Heart right ventricle (tissue), 16 donors: ENCODE data around the gene YRDC. TPM values are rescaled to one million over a fixed set of nuclear protein-coding genes. Genes with fewer than 3 reads are reported as not detected.
A peak's percentile ranks its signal among the peaks of the same experiment; 100 is the strongest.

Experiments used
- ATAC-seq, 8 donors: fragments of 200-7000 bp; cut with Tn5 transposase; one replicate each; pipeline ENCODE4 v1.9.1; 2020; ENCODE audit warnings: mild to moderate bottlenecking in 8 of 8, moderate library complexity in 8 of 8, moderate number of reproducible peaks in 1 of 8
- DNase-seq, 2 donors: peaks; one replicate each; pipeline ENCODE4 v3.0.0-alpha.2; 2020
- H3K27ac ChIP-seq, 10 donors: fragments of 200-600 bp; sonication (generic) in 2 of 10; one replicate each; pipeline versions ENCODE4 v1.5.0 to v1.8.0; 2020 to 2022; ENCODE audit warnings: mild to moderate bottlenecking in 3 of 10
- H3K27me3 ChIP-seq, 7 donors: fragments of 200-600 bp; one replicate each; pipeline ENCODE4 v1.8.0; 2021 to 2022; ENCODE audit warnings: mild to moderate bottlenecking in 2 of 7
- H3K36me3 ChIP-seq, 9 donors: fragments of 200-600 bp; sonication (generic) in 1 of 9; one replicate each; pipeline versions ENCODE4 v1.5.0 to v1.8.0; 2020 to 2022; ENCODE audit warnings: mild to moderate bottlenecking in 2 of 9
- H3K4me1 ChIP-seq, 9 donors: fragments of 200-600 bp; sonication (generic) in 1 of 9; one replicate each; pipeline versions ENCODE4 v1.5.0 to v1.8.0; 2020 to 2022; ENCODE audit warnings: mild to moderate bottlenecking in 4 of 9
- H3K4me3 ChIP-seq, 10 donors: fragments of 200-600 bp; sonication (generic) in 2 of 10; one replicate each; pipeline versions ENCODE4 v1.5.0 to v1.8.0; 2020 to 2022; ENCODE audit warnings: mild to moderate bottlenecking in 7 of 10, moderate library complexity in 2 of 10
- H3K9me3 ChIP-seq, 11 donors: fragments of 200-600 bp in 10 of 11; sonication (generic) in 2 of 11; one replicate each; pipeline versions ENCODE4 v1.5.0 to v1.8.0; 2013 to 2022; ENCODE audit warnings: mild to moderate bottlenecking in 2 of 11, control low read depth in 1 of 11, moderate library complexity in 1 of 11
- WGBS, 2 donors: extraction: QIAGEN DNeasy Blood & Tissue Kit; methylation state at CpG; one replicate each; pipeline ENCODE4 v1.1.7; 2013; ENCODE audit warnings: inconsistent platforms in 1 of 2; 5-methylcytosine and 5-hydroxymethylcytosine counted together
- intact Hi-C, 10 donors: fragments of 100-400 bp; cut with DNase I; formaldehyde crosslinking; loops; one replicate each; pipeline versions ENCODE4 v1.11.1 to v1.14.2; 2022
- polyA plus RNA-seq, 2 donors: library from polyadenylated mRNA; stranded (reverse); fragments of 200-250 nt; gene quantifications; one replicate each; pipeline ENCODE4 v1.2.3, GENCODE V29; 2013
- total RNA-seq, 10 donors: library from RNA; stranded (reverse); fragmentation: NEBNext Ultra II Directional in 3 of 10; extraction: Animal tissue kit (Norgen Biotek cat#: 25700) in 3 of 10; gene quantifications; one replicate each; pipeline versions ENCODE4 v1.2.1 to v1.2.4, GENCODE V29; 2021 to 2023
- TF ChIP-seq, protein P1 (sequence below), 9 donors: fragments of 200-600 bp; sonication (generic) in 2 of 9; IDR thresholded peaks; one replicate each; pipeline versions ENCODE4 v1.5.0 to v1.8.0; 2021 to 2022; ENCODE audit warnings: antibody characterized with exemption in 9 of 9, mild to moderate bottlenecking in 5 of 9, moderate library complexity in 1 of 9
- donor health status: Arrhythmogenic right ventricular cardiomyopathy.
- donor health status: ischemic (EF 13 %, LVEDD 7.1; RV severe dilation, severe dysfunction).
- donor health status: healthy with polysubstance abuse.
- donor health status: DM: no; HTN: yes; CAD: no.
- donor health status: DM: no; HTN: no; CAD: no.
- donor health status: ischemic (EF 25% LVEDD 6.9; RV normal size, moderate dysfunction).
- donor health status: ischemic (EF 25% LVEDD 5.7; RV mildly dilated, moderate dysfunction).
- donor health status: healthy.
- donor health status: DM: yes; HTN: yes; CAD: no.
- donor health status: Ischemic cardiomyopathy.
- donor health status: ischemic (EF 35%, LVEDD 5.7; RV mildly dilated, moderate dysfunction).
- donor health status: nonischemic (EF 11% LVEDD 7.7; RV severe dilation, severe dysfunction).
- donor health status: DM: yes; HTN: yes; CAD: no.
- donor health status: PGD.
- donor health status: ischemic (EF 29% LVEDD 5.4; RV normal size, mild dysfunction).
- donor health status: nonischemic (EF 23%, LVEDD 6.1; RV moderate dilation, normal function).

The YRDC gene
- total and polyA plus RNA-seq, 12 donors: 3.3 to 15.9 (median 5.5) TPM

DNA sequence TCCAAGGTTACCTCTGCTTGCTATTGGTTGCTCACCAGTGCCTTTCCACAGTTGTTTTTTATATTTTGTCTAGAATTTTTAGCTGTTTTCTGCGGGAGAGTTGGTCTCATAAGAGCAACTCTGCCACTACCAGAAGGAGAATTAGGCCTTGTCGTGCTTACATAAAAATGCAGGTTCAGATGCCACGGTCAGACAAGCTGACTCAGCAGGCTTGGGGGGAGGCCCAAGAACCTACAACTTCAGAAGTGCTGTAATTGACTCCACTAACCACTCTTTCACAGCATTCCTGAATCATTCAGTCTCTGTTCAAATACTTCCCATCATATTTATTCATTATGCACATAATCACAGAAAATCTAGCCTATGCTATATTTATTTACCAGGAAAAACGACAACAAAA, 23.1 kb upstream of the YRDC start:
- intact Hi-C loops: no loop called here
- DNase-seq (no peak), ATAC-seq (no peak)
- Histone ChIP-seq H3K9me3 (no peaks in the 10 kb centered on the region), H3K4me1 (peaks cover 0 to 1% (median 0%) of the 10 kb centered on the region in 9 donors), H3K36me3 (peaks cover 0 to 99% (median 56%) of the 10 kb centered on the region in 9 donors), H3K27me3 (no peaks in the 10 kb centered on the region), H3K27ac (no peak overlapping the region), H3K4me3 (no peak overlapping the region)
- 94 to 98% methylated on average over 4 of the region's 4 CpGs for WGBS, 2 donors
- TF ChIP-seq, protein P1, sequence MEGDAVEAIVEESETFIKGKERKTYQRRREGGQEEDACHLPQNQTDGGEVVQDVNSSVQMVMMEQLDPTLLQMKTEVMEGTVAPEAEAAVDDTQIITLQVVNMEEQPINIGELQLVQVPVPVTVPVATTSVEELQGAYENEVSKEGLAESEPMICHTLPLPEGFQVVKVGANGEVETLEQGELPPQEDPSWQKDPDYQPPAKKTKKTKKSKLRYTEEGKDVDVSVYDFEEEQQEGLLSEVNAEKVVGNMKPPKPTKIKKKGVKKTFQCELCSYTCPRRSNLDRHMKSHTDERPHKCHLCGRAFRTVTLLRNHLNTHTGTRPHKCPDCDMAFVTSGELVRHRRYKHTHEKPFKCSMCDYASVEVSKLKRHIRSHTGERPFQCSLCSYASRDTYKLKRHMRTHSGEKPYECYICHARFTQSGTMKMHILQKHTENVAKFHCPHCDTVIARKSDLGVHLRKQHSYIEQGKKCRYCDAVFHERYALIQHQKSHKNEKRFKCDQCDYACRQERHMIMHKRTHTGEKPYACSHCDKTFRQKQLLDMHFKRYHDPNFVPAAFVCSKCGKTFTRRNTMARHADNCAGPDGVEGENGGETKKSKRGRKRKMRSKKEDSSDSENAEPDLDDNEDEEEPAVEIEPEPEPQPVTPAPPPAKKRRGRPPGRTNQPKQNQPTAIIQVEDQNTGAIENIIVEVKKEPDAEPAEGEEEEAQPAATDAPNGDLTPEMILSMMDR (IDR thresholded peaks at IDR 0.05): no peak

- intact Hi-C loops: no loop called here
- DNase-seq (no peak), ATAC-seq (no peak)
- no peak overlapping the region for H3K4me3 ChIP-seq
- WGBS, 2 donors: 96% methylated on average over 12 of the region's 12 CpGs
- H3K27me3 ChIP-seq: no peaks in the 10 kb centered on the region
- H3K36me3 ChIP-seq: peaks cover 0 to 93% (median 37%) of the 10 kb centered on the region in 9 donors
- TF ChIP-seq, protein P1 (IDR thresholded peaks at IDR 0.05): no peak
- no peak overlapping the region for H3K27ac ChIP-seq
- H3K4me1 ChIP-seq: peaks cover 0 to 16% (median 0%) of the 10 kb centered on the region in 9 donors
- no peaks in the 10 kb centered on the region for H3K9me3 ChIP-seq
Measured at GRCh38 chr1:37828410-37829074, 20.5 kb upstream of the YRDC start.

GRCh38 chr1:37825506-37825905, 17.5 kb upstream of the YRDC start:
- TF ChIP-seq, protein P1 (IDR thresholded peaks at IDR 0.05): no peak
- intact Hi-C loops: no loop called here
- peak overlapping the region in 1 of 10 donors; percentile 64 for H3K27ac ChIP-seq
- H3K36me3 ChIP-seq: peaks cover 0 to 93% (median 26%) of the 10 kb centered on the region in 9 donors
- H3K4me1 ChIP-seq: peaks cover 0 to 16% (median 0%) of the 10 kb centered on the region in 9 donors
- no peaks in the 10 kb centered on the region for H3K9me3 ChIP-seq
- 79 to 82% methylated on average over 2 of the region's 2 CpGs for WGBS, 2 donors
- H3K4me3 ChIP-seq: no peak overlapping the region
- no peaks in the 10 kb centered on the region for H3K27me3 ChIP-seq
- DNase-seq (no peak), ATAC-seq (no peak)

- no peaks in the 10 kb centered on the region for H3K9me3 ChIP-seq
- peaks cover 0 to 93% (median 22%) of the 10 kb centered on the region in 9 donors for H3K36me3 ChIP-seq
- intact Hi-C loops: no loop called here
- WGBS, 2 donors: 94% methylated on average over 2 of the region's 2 CpGs
- DNase-seq: no peak
- H3K27ac ChIP-seq: no peak overlapping the region
- TF ChIP-seq, protein P1 (IDR thresholded peaks at IDR 0.05): no peak
- H3K4me3 ChIP-seq: no peak overlapping the region
- peaks cover 0 to 16% (median 0%) of the 10 kb centered on the region in 9 donors for H3K4me1 ChIP-seq
- no peaks in the 10 kb centered on the region for H3K27me3 ChIP-seq
- ATAC-seq: no peak
Measured at GRCh38 chr1:37824001-37824400, 16.0 kb upstream of the YRDC start.
